IPS-18a (cell line): ENCODE results near the gene WAPL.
"Not testable (repeated sequence)": the region's sequence is repeated elsewhere in the genome, so short reads cannot be mapped to it uniquely, and the experiment has no call there.

Experiments used
- H3K27ac ChIP-seq: one replicate; pipeline ENCODE4 v1.5.1; 2013; ENCODE audit warnings: low read length
- H3K27me3 ChIP-seq: one replicate; pipeline ENCODE4 v1.6.1; 2013; ENCODE audit warnings: mild to moderate bottlenecking, low read length; ENCODE audit not compliant: control insufficient read depth, insufficient read depth
- H3K36me3 ChIP-seq: one replicate; pipeline ENCODE4 v1.6.1; 2013; ENCODE audit warnings: low read depth, low read length; ENCODE audit not compliant: control insufficient read depth
- H3K4me1 ChIP-seq: one replicate; pipeline ENCODE4 v1.6.1; 2013; ENCODE audit warnings: low read depth, low read length; ENCODE audit not compliant: control insufficient read depth
- H3K4me3 ChIP-seq: one replicate; pipeline ENCODE4 v1.5.1; 2013; ENCODE audit warnings: low read length
- H3K9ac ChIP-seq: one replicate; pipeline ENCODE4 v1.6.1; 2013; ENCODE audit warnings: mild to moderate bottlenecking, low read length, moderate library complexity
- H3K9me3 ChIP-seq: one replicate; pipeline ENCODE4 v1.6.1; 2013; ENCODE audit warnings: low read depth, low read length; ENCODE audit not compliant: control insufficient read depth

The WAPL gene

GRCh38 chr10:86391236-86391840, 130.3 kb downstream of the WAPL start:
- H3K4me1 ChIP-seq: peaks cover 9% of the 10 kb centered on the region
- H3K36me3 ChIP-seq: no peaks in the 10 kb centered on the region
- no peak overlapping the region for H3K9ac ChIP-seq
- no peaks in the 10 kb centered on the region for H3K9me3 ChIP-seq
- H3K4me3 ChIP-seq: no peak overlapping the region
- H3K27ac ChIP-seq: no peak overlapping the region
- peaks cover 29% of the 10 kb centered on the region for H3K27me3 ChIP-seq

DNA sequence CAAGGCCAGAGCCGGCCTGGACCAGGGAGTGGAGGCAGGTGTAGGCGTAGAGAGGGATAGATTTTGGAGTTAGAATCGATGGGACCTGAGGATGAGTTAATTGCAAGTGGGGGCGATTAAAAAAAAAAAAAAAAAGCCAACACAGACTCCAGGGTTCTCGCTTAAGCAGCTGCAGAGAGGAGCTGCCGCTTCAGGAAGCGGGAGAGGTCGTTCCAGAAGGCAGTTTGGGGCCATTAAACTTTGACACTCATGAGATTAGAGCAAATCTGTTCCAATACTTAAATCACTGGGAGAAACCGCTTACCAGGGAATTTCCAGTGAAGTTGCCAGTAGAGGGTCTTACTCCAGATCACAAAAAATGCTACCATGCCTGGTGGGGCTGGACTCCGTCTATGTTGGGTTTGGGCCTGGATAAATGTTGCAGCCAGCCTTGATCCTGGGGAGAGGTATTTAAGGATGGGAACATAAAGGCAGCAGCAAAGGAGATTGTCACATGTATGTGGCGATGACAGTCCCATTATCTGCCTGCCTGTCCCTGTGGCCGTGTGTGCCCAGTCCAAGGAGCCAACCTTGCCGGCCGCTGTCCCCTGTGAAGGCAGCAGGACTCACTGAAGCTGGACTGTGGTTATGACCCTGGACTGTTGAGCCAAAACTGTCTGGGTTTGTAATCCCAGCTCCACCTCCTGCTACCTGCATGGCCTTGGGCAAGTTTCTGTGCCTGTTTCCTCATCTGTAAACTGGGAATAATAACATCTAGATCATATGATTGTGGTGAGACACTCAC, 131.1 kb downstream of the WAPL start:
- Histone ChIP-seq H3K4me1 (peaks cover 9% of the 10 kb centered on the region), H3K36me3 (no peaks in the 10 kb centered on the region), H3K27ac (no peak overlapping the region), H3K9ac (no peak overlapping the region), H3K9me3 (no peaks in the 10 kb centered on the region), H3K27me3 (peaks cover 29% of the 10 kb centered on the region), H3K4me3 (no peak overlapping the region)

DNA sequence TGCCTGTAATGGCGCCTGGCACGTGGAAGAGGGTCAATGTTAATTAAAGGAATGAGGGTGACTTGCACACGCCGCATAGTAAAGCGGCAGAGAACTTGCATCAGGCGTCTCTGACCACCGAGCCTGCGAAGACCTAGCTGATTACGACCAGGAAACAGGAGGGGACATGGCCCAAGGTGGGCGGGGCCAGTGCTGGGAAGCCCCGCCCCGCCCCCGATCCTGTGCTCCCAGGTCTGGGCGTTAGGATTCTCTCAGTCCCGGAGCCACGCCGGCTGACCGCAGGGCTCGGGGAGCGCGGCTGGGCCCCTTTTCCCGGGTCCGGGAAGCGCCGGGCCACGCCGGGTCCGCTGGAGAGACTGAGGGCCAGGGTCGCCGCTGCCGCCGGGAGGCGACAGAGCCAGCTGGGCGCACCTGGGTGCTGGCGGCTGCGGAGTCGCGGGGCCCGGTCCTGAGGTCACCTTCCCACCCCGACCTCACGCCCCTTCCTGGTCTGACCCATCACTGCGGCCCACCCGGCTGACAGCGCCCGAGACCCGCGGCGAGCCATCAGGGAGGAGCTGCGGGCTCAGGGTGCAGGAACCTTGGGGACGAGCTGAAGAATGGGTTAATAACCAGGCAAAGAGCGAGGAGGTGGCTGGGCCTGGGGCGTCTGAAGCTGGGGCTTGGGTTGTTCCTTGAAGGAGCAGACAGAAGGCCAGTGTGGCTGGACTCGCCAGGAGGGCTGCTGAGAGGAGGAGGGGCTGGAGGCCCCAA, 132.0 kb downstream of the WAPL start:
- H3K9me3 ChIP-seq: no peaks in the 10 kb centered on the region
- no peaks in the 10 kb centered on the region for H3K36me3 ChIP-seq
- no peak overlapping the region for H3K27ac ChIP-seq
- peak overlapping the region; percentile 53 for H3K9ac ChIP-seq
- peaks cover 9% of the 10 kb centered on the region for H3K4me1 ChIP-seq
- peak overlapping the region; percentile 52 for H3K4me3 ChIP-seq
- peaks cover 29% of the 10 kb centered on the region for H3K27me3 ChIP-seq

GRCh38 chr10:86389109-86389440, 132.5 kb downstream of the WAPL start:
- H3K4me1 ChIP-seq, H3K9me3 ChIP-seq, H3K27ac ChIP-seq, H3K36me3 ChIP-seq: not testable (repeated sequence)
- Histone ChIP-seq H3K9ac (peak overlapping the region; percentile 53), H3K4me3 (peak overlapping the region; percentile 52), H3K27me3 (peaks cover 29% of the 10 kb centered on the region)

DNA sequence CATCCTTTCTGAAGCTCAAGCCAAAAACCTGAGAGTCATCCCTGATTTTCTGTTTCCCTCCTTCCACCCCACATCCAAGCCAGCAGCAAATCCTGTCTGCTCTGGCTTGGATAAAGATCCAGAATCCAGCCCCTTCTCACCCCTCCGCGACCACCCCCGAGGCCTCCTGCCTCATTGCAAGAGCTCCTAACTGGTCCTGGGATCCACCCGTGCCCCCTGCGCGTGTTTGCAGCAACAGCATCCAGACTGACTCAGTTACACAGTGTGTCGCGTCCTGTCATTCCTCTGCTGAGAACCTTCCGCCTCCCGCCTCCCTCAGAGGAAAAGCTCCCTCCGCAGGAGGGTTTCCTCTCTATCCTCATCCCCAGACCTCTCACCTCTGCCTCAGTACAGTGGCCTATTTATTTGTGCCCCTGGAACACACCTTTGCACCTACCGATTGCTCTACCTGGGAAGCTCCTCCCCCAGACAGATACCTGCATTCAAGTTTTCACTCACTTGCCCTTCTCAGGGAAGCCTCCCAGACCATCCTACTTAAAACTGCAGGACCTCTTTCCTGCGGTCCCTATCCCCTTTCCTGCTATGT, 133.4 kb downstream of the WAPL start:
- Histone ChIP-seq H3K9me3 (no peaks in the 10 kb centered on the region), H3K4me1 (peaks cover 9% of the 10 kb centered on the region), H3K27ac (no peak overlapping the region), H3K36me3 (no peaks in the 10 kb centered on the region), H3K9ac (no peak overlapping the region), H3K27me3 (peaks cover 29% of the 10 kb centered on the region), H3K4me3 (no peak overlapping the region)

DNA sequence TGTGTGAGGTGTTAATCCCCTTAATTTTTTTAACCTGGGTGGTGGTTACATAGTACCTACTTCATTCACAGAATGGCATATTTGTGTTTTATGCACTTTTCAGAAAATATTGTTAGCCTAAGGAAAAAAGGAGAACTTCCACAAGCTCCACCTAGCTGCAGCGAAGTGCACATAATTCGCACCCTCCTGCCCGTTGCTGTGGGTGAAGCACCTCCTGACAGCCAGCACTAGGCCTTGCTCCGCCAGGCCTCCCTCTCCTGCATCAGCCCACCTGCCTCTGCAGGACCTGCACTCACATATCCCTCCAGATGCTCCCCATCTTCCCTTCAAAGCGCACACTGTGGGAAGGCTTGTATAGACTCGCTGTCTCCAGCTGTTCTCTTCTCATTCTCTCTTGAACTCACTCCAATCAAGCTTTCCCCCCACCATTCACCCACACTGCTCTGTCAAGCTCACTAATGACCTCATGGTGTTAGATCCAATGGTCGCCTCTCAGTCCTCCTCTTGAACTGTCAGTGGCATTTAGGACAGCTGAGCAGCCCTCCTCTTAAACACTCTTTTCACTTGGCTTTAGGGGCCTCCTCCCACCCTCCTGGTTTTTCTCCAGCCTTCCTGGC, 134.3 kb downstream of the WAPL start:
- no peak overlapping the region for H3K27ac ChIP-seq
- no peaks in the 10 kb centered on the region for H3K9me3 ChIP-seq
- H3K27me3 ChIP-seq: peaks cover 29% of the 10 kb centered on the region
- H3K9ac ChIP-seq: no peak overlapping the region
- H3K4me3 ChIP-seq: no peak overlapping the region
- no peaks in the 10 kb centered on the region for H3K36me3 ChIP-seq
- H3K4me1 ChIP-seq: peaks cover 9% of the 10 kb centered on the region

GRCh38 chr10:86385806-86386205, 135.8 kb downstream of the WAPL start:
- no peaks in the 10 kb centered on the region for H3K9me3 ChIP-seq
- no peak overlapping the region for H3K4me3 ChIP-seq
- peaks cover 9% of the 10 kb centered on the region for H3K4me1 ChIP-seq
- no peak overlapping the region for H3K27ac ChIP-seq
- H3K27me3 ChIP-seq: peaks cover 18% of the 10 kb centered on the region
- no peaks in the 10 kb centered on the region for H3K36me3 ChIP-seq
- no peak overlapping the region for H3K9ac ChIP-seq
